Uterus (tissue), 2 donors: ENCODE measurements around the gene TRIM45.

Experiments used
- POLR2A ChIP-seq, 2 donors: fragments of 450-650 bp; IDR thresholded peaks; one replicate each; pipeline ENCODE4 v1.6.1; 2016; ENCODE audit warnings: antibody characterized with exemption in 2 of 2, mild to moderate bottlenecking in 1 of 2, moderate library complexity in 1 of 2
- TF ChIP-seq, protein P1 (sequence below), 4 experiments: fragments of 200-600 bp in 2 of 4; fragments of 450-650 bp in 2 of 4; sonication (generic) in 2 of 4; IDR thresholded peaks; one replicate each; pipeline ENCODE4 v1.5.1; 2016 to 2019; ENCODE audit warnings: antibody characterized with exemption in 4 of 4, mild to moderate bottlenecking in 2 of 4, moderate library complexity in 1 of 4

DNA sequence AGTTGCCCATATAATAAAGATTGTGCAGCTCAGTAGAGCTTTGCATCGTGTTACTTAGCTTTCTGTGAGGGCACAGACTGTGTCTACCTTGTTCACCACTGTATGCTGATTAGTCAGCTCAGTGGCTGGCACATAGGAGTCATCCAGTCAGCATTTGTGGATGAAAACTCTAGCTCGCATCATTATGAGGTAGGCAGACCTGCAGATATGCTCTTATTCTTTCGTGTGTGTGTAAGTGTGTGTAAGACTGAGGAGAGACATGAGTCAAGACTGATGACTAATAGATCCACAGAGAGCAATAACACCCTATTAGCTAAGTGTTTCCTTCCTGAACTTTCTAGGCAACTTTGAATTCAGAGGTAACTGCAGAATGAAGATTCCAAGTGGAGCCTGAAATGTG is 44.3 kb downstream of the TRIM45 start:
- TF ChIP-seq, protein P1, sequence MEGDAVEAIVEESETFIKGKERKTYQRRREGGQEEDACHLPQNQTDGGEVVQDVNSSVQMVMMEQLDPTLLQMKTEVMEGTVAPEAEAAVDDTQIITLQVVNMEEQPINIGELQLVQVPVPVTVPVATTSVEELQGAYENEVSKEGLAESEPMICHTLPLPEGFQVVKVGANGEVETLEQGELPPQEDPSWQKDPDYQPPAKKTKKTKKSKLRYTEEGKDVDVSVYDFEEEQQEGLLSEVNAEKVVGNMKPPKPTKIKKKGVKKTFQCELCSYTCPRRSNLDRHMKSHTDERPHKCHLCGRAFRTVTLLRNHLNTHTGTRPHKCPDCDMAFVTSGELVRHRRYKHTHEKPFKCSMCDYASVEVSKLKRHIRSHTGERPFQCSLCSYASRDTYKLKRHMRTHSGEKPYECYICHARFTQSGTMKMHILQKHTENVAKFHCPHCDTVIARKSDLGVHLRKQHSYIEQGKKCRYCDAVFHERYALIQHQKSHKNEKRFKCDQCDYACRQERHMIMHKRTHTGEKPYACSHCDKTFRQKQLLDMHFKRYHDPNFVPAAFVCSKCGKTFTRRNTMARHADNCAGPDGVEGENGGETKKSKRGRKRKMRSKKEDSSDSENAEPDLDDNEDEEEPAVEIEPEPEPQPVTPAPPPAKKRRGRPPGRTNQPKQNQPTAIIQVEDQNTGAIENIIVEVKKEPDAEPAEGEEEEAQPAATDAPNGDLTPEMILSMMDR (IDR thresholded peaks at IDR 0.05), result no peak
- no peak for TF ChIP-seq POLR2A (IDR thresholded peaks at IDR 0.05)
